Stomach smooth muscle (tissue), 2 donors: ENCODE results near the gene CSK.

Source experiments
- H3K27ac ChIP-seq: one replicate; pipeline ENCODE4 v1.7.0; 2013; ENCODE audit warnings: mild to moderate bottlenecking, low read length, inconsistent platforms
- H3K27me3 ChIP-seq, 2 donors: one replicate each; pipeline ENCODE4 v1.7.0; 2013; ENCODE audit warnings: low read length in 2 of 2; ENCODE audit not compliant: insufficient read depth in 2 of 2, control insufficient read depth in 1 of 2
- H3K36me3 ChIP-seq, 2 donors: one replicate each; pipeline ENCODE4 v1.7.0; 2013; ENCODE audit warnings: low read length in 2 of 2; ENCODE audit not compliant: control insufficient read depth in 2 of 2, insufficient read depth in 2 of 2
- H3K4me1 ChIP-seq: one replicate; pipeline ENCODE4 v1.7.0; 2013; ENCODE audit warnings: low read length; ENCODE audit not compliant: control insufficient read depth, insufficient read depth
- H3K4me3 ChIP-seq, 2 donors: one replicate each; pipeline ENCODE4 v1.7.0; 2013; ENCODE audit warnings: low read length in 2 of 2
- H3K9ac ChIP-seq, 2 donors: one replicate each; pipeline ENCODE4 v1.7.0; 2013; ENCODE audit warnings: low read length in 2 of 2, mild to moderate bottlenecking in 1 of 2
- H3K9me3 ChIP-seq, 2 donors: one replicate each; pipeline ENCODE4 v1.7.0; 2013; ENCODE audit warnings: low read length in 2 of 2; ENCODE audit not compliant: control insufficient read depth in 2 of 2
- donor health status: healthy.
- donor health status: Pancreatic carcinoma.

The CSK gene

GRCh38 chr15:74794970-74795349 lies 13.1 kb downstream of the CSK start:
- Histone ChIP-seq H3K27ac (no peak overlapping the region), H3K4me1 (peaks cover 19% of the 10 kb centered on the region), H3K36me3 (peaks cover 7 to 10% of the 10 kb centered on the region in 2 donors)

DNA sequence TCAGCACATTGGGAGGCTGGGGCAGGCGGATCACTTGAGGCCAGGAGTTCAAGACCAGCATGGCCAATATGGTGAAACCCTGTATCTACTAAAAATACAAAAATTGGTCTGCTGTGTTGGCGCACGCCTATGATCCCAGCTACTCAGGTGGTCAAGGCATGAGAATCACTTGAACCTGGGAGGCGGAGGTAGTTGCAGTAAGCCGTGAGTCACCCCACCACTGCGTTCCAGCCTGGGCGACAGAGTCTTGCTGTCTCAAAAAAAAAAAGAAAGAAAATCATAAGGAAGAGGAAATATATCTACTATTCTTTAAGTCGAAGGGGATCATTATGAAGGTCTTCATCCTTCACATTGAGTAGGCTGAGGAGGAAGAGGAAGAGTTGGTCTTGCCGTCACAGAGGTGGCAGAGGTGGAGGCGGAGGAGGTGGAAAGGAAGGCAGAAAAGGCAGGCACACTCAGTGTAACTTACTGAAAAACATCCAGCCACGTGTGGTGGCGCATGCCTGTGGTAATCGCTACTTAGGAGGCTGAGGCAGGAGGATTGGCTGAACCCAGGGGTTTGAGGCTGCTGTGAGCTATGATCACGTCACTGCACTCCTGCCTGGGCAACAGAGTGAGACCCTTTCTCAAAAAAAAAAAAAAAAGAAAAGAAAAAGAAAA lies 14.2 kb downstream of the CSK start:
- Histone ChIP-seq H3K36me3 (peaks cover 8 to 10% of the 10 kb centered on the region in 2 donors), H3K9ac (no peak overlapping the region), H3K4me3 (no peak overlapping the region), H3K27ac (no peak overlapping the region), H3K9me3 (no peaks in the 10 kb centered on the region), H3K4me1 (peaks cover 12% of the 10 kb centered on the region), H3K27me3 (no peaks in the 10 kb centered on the region)

More at GRCh38 chr15:74794970-74795349, 13.1 kb downstream of the CSK start:
- H3K4me3 ChIP-seq = no peak overlapping the region
- H3K27me3 ChIP-seq = no peaks in the 10 kb centered on the region
- no peak overlapping the region for H3K9ac ChIP-seq
- no peaks in the 10 kb centered on the region for H3K9me3 ChIP-seq

GRCh38 chr15:74798388-74799254 lies 16.7 kb downstream of the CSK start:
- Histone ChIP-seq H3K4me1 (peaks cover 5% of the 10 kb centered on the region), H3K9ac (no peak overlapping the region), H3K27me3 (no peaks in the 10 kb centered on the region), H3K36me3 (peaks cover 15 to 17% of the 10 kb centered on the region in 2 donors), H3K27ac (no peak overlapping the region), H3K4me3 (no peak overlapping the region), H3K9me3 (no peaks in the 10 kb centered on the region)

- Histone ChIP-seq H3K9me3 (no peaks in the 10 kb centered on the region), H3K4me1 (peaks cover 5% of the 10 kb centered on the region), H3K36me3 (peaks cover 15 to 22% of the 10 kb centered on the region in 2 donors), H3K27ac (no peak overlapping the region), H3K4me3 (no peak overlapping the region), H3K9ac (no peak overlapping the region), H3K27me3 (no peaks in the 10 kb centered on the region)
These were observed 17.5 kb downstream of the CSK start for GRCh38 chr15:74799255-74799855.

DNA sequence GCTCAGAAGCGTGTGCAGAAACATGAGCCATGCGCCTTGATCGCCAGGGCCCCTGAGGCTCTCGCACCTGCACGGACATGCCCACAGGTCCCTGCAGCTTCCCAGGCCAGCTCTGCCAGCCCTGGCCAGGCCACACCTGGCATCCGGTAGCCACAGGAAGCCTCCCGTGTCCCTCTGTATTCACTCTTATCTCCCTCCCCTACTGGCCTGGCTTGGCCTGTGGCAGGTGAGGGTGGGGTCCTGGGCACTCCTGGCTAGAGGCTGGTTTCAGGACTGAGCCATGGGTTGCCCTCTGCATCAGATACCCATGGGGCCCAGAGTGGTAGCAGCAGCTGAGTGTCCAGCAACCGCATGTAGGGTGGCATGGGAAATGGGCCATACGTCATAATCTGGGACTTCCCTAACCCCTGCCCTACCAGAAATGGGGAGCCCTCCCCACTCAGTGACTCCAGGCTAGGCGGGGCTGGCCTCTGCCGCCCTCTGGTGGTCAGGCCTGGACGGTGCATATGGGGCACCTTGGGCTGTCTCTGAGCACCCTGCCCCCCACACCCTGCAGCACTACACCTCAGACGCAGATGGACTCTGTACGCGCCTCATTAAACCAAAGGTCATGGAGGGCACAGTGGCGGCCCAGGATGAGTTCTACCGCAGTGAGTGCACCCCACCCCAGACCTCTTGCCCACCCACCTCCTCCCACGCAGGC lies 18.1 kb downstream of the CSK start:
- H3K9ac ChIP-seq = no peak overlapping the region
- no peak overlapping the region for H3K4me3 ChIP-seq
- no peak overlapping the region for H3K27ac ChIP-seq
- peaks cover 5% of the 10 kb centered on the region for H3K4me1 ChIP-seq
- H3K9me3 ChIP-seq = no peaks in the 10 kb centered on the region
- peaks cover 15 to 22% of the 10 kb centered on the region in 2 donors for H3K36me3 ChIP-seq
- no peaks in the 10 kb centered on the region for H3K27me3 ChIP-seq

GRCh38 chr15:74800559-74801094 lies 18.7 kb downstream of the CSK start:
- no peaks in the 10 kb centered on the region for H3K27me3 ChIP-seq
- H3K4me1 ChIP-seq = peaks cover 5% of the 10 kb centered on the region
- H3K27ac ChIP-seq = no peak overlapping the region
- no peak overlapping the region for H3K4me3 ChIP-seq
- no peaks in the 10 kb centered on the region for H3K9me3 ChIP-seq
- H3K36me3 ChIP-seq = peaks cover 15 to 22% of the 10 kb centered on the region in 2 donors
- no peak overlapping the region for H3K9ac ChIP-seq

GRCh38 chr15:74801311-74801997 lies 19.6 kb downstream of the CSK start:
- Histone ChIP-seq H3K4me3 (no peak overlapping the region), H3K9ac (no peak overlapping the region), H3K27me3 (no peaks in the 10 kb centered on the region), H3K27ac (no peak overlapping the region), H3K4me1 (peaks cover 5% of the 10 kb centered on the region), H3K9me3 (no peaks in the 10 kb centered on the region), H3K36me3 (peaks cover 15 to 22% of the 10 kb centered on the region in 2 donors)

DNA sequence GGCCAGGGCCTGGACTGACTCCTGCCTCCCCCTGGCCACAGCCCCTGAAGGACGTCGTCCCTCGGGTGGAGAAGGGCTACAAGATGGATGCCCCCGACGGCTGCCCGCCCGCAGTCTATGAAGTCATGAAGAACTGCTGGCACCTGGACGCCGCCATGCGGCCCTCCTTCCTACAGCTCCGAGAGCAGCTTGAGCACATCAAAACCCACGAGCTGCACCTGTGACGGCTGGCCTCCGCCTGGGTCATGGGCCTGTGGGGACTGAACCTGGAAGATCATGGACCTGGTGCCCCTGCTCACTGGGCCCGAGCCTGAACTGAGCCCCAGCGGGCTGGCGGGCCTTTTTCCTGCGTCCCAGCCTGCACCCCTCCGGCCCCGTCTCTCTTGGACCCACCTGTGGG lies 20.4 kb downstream of the CSK start:
- no peak overlapping the region for H3K27ac ChIP-seq
- peaks cover 5% of the 10 kb centered on the region for H3K4me1 ChIP-seq
- peaks cover 15 to 22% of the 10 kb centered on the region in 2 donors for H3K36me3 ChIP-seq
- H3K9ac ChIP-seq = no peak overlapping the region
- no peak overlapping the region for H3K4me3 ChIP-seq
- no peaks in the 10 kb centered on the region for H3K9me3 ChIP-seq
- no peaks in the 10 kb centered on the region for H3K27me3 ChIP-seq

GRCh38 chr15:74802862-74803447 lies 21.1 kb downstream of the CSK start:
- H3K36me3 ChIP-seq = peaks cover 15 to 22% of the 10 kb centered on the region in 2 donors
- H3K9me3 ChIP-seq = no peaks in the 10 kb centered on the region
- peaks cover 5% of the 10 kb centered on the region for H3K4me1 ChIP-seq
- H3K27me3 ChIP-seq = no peaks in the 10 kb centered on the region
- H3K27ac ChIP-seq = no peak overlapping the region
- H3K4me3 ChIP-seq = no peak overlapping the region
- H3K9ac ChIP-seq = no peak overlapping the region
